ENCODE measurements around the gene RAET1E. TPM values are rescaled to one million over a fixed set of nuclear protein-coding genes. Genes with fewer than 3 reads are reported as not detected.
"Not testable (repeated sequence)": the region's sequence is repeated elsewhere in the genome, so short reads cannot be mapped to it uniquely, and the experiment has no call there.

Gene RAET1E
- total RNA-seq, 1 donor from 2014 or later: not detected

DNA sequence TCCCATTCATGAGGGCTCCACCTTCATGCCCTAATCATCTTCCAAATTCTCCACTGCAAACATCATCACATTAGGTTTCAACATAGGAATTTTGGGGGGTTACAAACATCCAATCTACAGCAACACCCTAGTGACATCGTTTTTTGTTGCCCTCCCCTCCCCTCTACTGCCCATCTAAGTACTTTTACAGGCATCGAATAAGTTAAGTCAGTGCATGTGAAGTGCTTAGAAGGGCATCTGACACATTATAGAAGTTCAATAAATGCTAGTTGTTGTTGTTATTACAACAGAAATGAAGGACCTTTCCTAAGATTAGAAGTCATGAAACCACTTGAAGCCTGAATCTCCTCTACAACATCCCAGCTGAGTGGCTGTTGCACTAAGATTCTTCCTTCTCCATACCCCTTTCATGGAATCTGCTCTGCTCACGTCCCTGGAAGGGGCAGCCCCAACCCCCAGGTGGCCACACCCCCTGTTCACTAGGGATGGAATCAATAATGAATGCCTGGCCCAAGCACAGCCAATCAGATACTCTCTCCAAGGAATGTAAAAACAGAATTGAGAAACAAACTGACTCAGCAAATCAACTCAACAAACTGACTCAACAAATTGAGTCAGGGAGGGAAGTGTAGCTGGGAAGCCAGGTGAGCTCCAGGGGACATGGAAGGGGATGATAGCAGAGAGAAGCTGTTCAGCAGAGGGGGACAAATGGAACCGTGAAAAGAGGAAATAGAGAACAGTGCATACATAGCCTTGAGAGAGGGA is 29.9 kb downstream of the RAET1E start:
- H3K27me3 Mint-ChIP-seq (ENCODE audit: low read depth): peaks cover 10% of the 10 kb centered on the region
- peaks cover 14% of the 10 kb centered on the region for H3K9me3 Mint-ChIP-seq
- TF ChIP-seq CTCF (IDR thresholded peaks at IDR 0.05; ENCODE audit: unreplicated experiment): no peak
- peaks cover under 1% of the 10 kb centered on the region for H3K4me1 Mint-ChIP-seq
- no peak overlapping the region for H3K27ac Mint-ChIP-seq
- DNase-seq (ENCODE audit: low spot score in 2 of 2, unreplicated experiment in 2 of 2): no peak
- H3K36me3 Mint-ChIP-seq: no peaks in the 10 kb centered on the region
- H3K4me3 Mint-ChIP-seq: no peak overlapping the region

DNA sequence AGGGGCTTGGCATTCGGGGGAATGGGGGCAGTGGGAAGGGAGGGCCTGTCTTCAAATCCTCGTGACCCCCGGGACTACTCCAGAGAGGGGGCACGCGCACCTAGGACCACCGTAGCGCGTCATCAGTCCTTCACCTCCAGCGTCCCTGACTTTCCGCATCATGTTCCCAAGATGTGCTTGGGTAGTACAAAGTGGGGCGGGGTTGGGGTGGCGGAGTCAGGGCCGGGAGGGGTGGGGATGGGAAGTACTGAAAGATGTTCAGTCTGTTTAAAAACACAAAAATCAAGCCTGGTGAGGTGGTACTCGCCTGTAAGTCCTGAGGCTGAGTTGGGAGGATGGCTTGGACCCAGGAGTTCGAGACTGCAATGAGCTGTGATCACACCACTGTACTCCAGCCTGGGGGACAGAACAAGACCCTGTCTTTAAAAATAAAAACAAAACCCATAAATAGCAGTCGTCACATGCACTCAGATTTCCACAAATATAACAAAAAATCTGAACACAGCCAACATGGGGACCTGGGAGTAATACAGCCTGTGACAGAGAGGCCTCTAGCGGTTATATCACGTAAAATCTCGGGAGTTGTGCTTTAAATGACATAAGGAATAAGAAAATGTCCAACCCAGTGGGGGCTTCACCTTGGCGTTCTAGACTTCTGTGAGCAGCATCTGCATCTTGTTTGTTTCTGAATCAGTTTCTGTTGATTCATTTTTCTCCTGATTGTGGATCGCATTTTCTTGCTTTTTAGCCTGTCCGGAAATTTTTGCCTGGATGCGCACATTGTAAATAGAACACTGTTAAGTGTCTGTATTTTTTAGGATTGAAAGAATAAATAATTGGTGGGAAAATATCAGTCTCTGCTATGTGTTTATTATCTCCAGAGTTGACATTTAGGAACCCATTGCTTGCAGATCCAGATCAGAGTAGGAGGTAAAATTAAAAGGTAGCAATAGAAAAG is 33.1 kb downstream of the RAET1E start:
- Mint-ChIP-seq H3K4me3 (peak overlapping the region; percentile 66), H3K36me3 (no peaks in the 10 kb centered on the region), H3K9me3 (no peaks in the 10 kb centered on the region), H3K27me3 (ENCODE audit: low read depth) (peaks cover 6% of the 10 kb centered on the region), H3K4me1 (peaks cover 14% of the 10 kb centered on the region), H3K27ac (peak overlapping the region; percentile 90)
- peak; percentile 29 for TF ChIP-seq CTCF (IDR thresholded peaks at IDR 0.05; ENCODE audit: unreplicated experiment)
- no peak for DNase-seq (ENCODE audit: low spot score in 2 of 2, unreplicated experiment in 2 of 2)

GRCh38 chr6:149863698-149864577 is 34.0 kb downstream of the RAET1E start, which contains the start of gene LRP11:
LRP11 (minus strand) TSS chr6:149864359; CDS start chr6:149864020, 339 bp downstream.
- H3K27me3 Mint-ChIP-seq (ENCODE audit: low read depth): peaks cover 5% of the 10 kb centered on the region
- H3K4me3 Mint-ChIP-seq: peak within 1 kb of the TSS; percentile 76
- H3K27ac Mint-ChIP-seq: peak within 1 kb of the TSS; percentile 90
- no peak for TF ChIP-seq CTCF (IDR thresholded peaks at IDR 0.05; ENCODE audit: unreplicated experiment)
- H3K36me3 Mint-ChIP-seq: no peaks in the 10 kb centered on the region
- no peaks in the 10 kb centered on the region for H3K9me3 Mint-ChIP-seq
- peak; percentile 71 to 89 for DNase-seq (ENCODE audit: low spot score in 2 of 2, unreplicated experiment in 2 of 2)
- peaks cover 14% of the 10 kb centered on the region for H3K4me1 Mint-ChIP-seq

DNA sequence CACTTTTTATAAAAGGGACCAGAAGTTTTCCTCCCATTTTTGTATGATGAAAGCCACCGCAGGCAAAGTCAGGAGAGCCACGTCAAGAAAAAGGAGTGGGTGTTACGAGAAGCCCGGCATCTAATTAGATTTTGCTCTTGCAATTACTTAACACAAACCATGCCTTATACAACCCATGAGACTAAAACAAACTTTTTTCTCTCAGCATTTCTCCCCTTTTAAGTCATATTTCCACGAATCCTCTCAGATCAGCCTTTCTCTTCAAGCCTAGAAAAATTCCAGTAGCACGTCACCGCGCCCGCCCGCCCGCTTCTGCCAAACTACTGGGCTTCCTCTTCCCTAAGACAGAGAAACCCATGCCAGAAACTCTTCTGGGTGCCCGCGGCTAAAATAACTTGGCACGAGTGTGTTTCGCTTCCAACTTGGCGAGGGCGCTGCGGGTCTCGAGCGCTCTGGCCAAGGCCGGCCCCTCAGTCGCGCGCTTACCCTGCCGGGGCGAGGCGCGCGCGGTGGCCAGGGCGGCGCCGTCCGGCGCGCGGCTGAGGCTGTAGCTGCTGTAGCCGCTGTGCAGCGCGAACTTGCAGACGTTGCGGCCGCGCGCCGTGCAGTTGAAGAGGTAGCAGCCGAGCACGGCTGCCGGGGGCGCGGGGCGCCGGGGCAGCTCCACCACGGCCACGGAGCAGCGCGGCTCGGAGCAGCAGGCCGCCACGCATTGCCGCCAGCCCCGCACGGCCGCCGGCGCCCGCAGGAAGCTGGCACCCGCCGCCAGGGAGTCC is 34.8 kb downstream of the RAET1E start:
- Mint-ChIP-seq H3K36me3 (no peaks in the 10 kb centered on the region), H3K27me3 (ENCODE audit: low read depth) (peaks cover 4% of the 10 kb centered on the region), H3K9me3 (no peaks in the 10 kb centered on the region), H3K4me3 (peak overlapping the region; percentile 76), H3K27ac (peak overlapping the region; percentile 89), H3K4me1 (peaks cover 14% of the 10 kb centered on the region)
- TF ChIP-seq CTCF (IDR thresholded peaks at IDR 0.05; ENCODE audit: unreplicated experiment): no peak
- DNase-seq (ENCODE audit: low spot score in 2 of 2, unreplicated experiment in 2 of 2): peak; percentile 37 to 70

DNA sequence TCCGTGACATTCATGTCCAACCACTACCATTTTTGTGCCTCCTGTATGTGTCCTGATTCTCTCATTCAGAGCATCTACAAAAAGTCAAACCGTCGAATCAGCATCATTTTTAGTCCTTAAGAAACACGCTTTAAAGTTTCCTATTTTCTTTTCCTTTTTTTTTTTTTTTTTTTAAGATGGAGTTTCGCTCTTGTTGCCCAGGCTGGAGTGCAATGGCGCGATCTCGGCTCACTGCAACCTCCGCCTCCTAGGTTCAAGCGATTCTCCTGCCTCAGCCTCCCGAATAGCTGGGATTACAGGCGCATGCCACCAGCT is 35.5 kb downstream of the RAET1E start:
- not testable (repeated sequence) for H3K9me3 Mint-ChIP-seq; H3K27ac Mint-ChIP-seq; H3K36me3 Mint-ChIP-seq; H3K27me3 Mint-ChIP-seq (ENCODE audit: low read depth); DNase-seq (ENCODE audit: low spot score in 2 of 2, unreplicated experiment in 2 of 2)
- H3K4me3 Mint-ChIP-seq: peak overlapping the region; percentile 76
- H3K4me1 Mint-ChIP-seq: peaks cover 14% of the 10 kb centered on the region
